ENCODE data around the gene FAT1. TPM values are rescaled to one million over a fixed set of nuclear protein-coding genes. Genes with fewer than 3 reads are reported as not detected.

The FAT1 gene
- total and polyA plus RNA-seq, 2 donors (not counting 3 experiments of a cell fraction or from before 2014, with no cell fraction given): 9.2 to 9.8 TPM

- H3K27me3 ChIP-seq (ENCODE audit: control insufficient read depth in 2 of 2, insufficient read depth in 2 of 2, low read length in 2 of 2): no peaks in the 10 kb centered on the region
- H3K4me2 ChIP-seq (ENCODE audit: insufficient read depth, low read length): no peak overlapping the region
- dilution Hi-C loops (cut with MboI; ENCODE audit: extremely low pct_ligation_motif_present, low sequenced_read_pairs) (no loop called here), intact Hi-C loops (cut with micrococcal nuclease) (no loop called here)
- H2AFZ ChIP-seq (ENCODE audit: low read depth, low read length): no peak overlapping the region
- no peaks in the 10 kb centered on the region for H3K4me1 ChIP-seq (ENCODE audit: control insufficient read depth, extremely low read depth, insufficient read depth, low read length)
- no peak overlapping the region for H3K27ac ChIP-seq (ENCODE audit: insufficient read depth, low read depth, low read length)
- POLR2A ChIA-PET: no interaction called here
- DNase-seq (ENCODE audit: low read depth, low spot score) (no peak), FAIRE-seq (no peak)
- H3K9me1 ChIP-seq (replicated peaks; ENCODE audit: control insufficient read depth, extremely low read depth, insufficient read depth, low read length): no peaks in the 10 kb centered on the region
- no peaks in the 10 kb centered on the region for H3K79me2 ChIP-seq (ENCODE audit: control insufficient read depth, insufficient read depth, low read length)
- peaks cover 5% of the 10 kb centered on the region for H3K9me3 ChIP-seq (replicated peaks; ENCODE audit: control insufficient read depth, insufficient read depth, low read length)
- H3K9ac ChIP-seq (replicated peaks; ENCODE audit: extremely low read depth, insufficient read depth, low read length): no peak overlapping the region
- H3K36me3 ChIP-seq (ENCODE audit: control insufficient read depth in 2 of 2, extremely low read depth in 1 of 2, insufficient read depth in 2 of 2, low read length in 2 of 2): no peaks in the 10 kb centered on the region
- no TSS peak for BruUV-seq (replicated peaks)
- no peak overlapping the region for H3K4me3 ChIP-seq (replicated peaks in 1 of 3; ENCODE audit: insufficient read depth in 1 of 3, low read depth in 1 of 3, low read length in 3 of 3)
- H4K20me1 ChIP-seq (replicated peaks; ENCODE audit: control insufficient read depth, extremely low read depth, insufficient read depth, low read length): no peaks in the 10 kb centered on the region
- no peak for TF ChIP-seq MYC (IDR thresholded peaks at IDR 0.05; ENCODE audit: low read depth, low read length)
- no peak for TF ChIP-seq GATA2 (IDR thresholded peaks at IDR 0.05; ENCODE audit: insufficient read depth, insufficient read length, low read depth, low read length)
- TF ChIP-seq POLR2AphosphoS5 (IDR thresholded peaks at IDR 0.05; ENCODE audit: insufficient read depth, low read depth, low read length): no peak
- TF ChIP-seq FOS (IDR thresholded peaks at IDR 0.05; ENCODE audit: borderline replicate concordance, insufficient read depth, low read length): no peak
- no peak for TF ChIP-seq CTCF (IDR thresholded peaks at IDR 0.05; ENCODE audit: extremely low read depth in 1 of 2, insufficient read depth in 1 of 2, low read depth in 1 of 2, low read length in 2 of 2)
- CTCF ChIA-PET: no interaction called here
These were observed 100.7 kb downstream of the FAT1 start for GRCh38 chr4:186622788-186623464.
